Gastroesophageal sphincter (tissue), 4 donors: ENCODE results near the gene GPSM3. TPM values are rescaled to one million over a fixed set of nuclear protein-coding genes. Genes with fewer than 3 reads are reported as not detected.

Experiments used
- ATAC-seq: fragments of 150-250 bp; one replicate; pipeline ENCODE4 v1.9.1; 2016; ENCODE audit warnings: mild to moderate bottlenecking, moderate library complexity
- H3K27ac ChIP-seq, 4 donors: fragments of 200-600 bp; sonication (generic) in 3 of 4; 1 replicate in 3 of 4; 2 replicates in 1 of 4; pipeline ENCODE4 v1.5.1; 2016 to 2019
- H3K27me3 ChIP-seq: fragments of 200-600 bp; sonication (generic); one replicate; pipeline ENCODE4 v1.5.1; 2019
- H3K36me3 ChIP-seq, 2 donors: fragments of 200-600 bp; sonication (generic); one replicate each; pipeline ENCODE4 v1.5.1; 2019; ENCODE audit warnings: control low read depth in 1 of 2
- H3K4me1 ChIP-seq, 3 donors: fragments of 200-600 bp; sonication (generic); 1 replicate in 2 of 3; 2 replicates in 1 of 3; pipeline ENCODE4 v1.5.1; 2016 to 2019; ENCODE audit warnings: control low read depth in 2 of 3
- H3K4me3 ChIP-seq, 2 donors: fragments of 200-600 bp; sonication (generic); one replicate each; pipeline ENCODE4 v1.5.1; 2019; ENCODE audit warnings: mild to moderate bottlenecking in 1 of 2, moderate library complexity in 1 of 2
- H3K9me3 ChIP-seq, 3 donors: fragments of 200-600 bp; sonication (generic); one replicate each; pipeline ENCODE4 v1.5.1; 2017 to 2019; ENCODE audit warnings: control low read depth in 2 of 3
- EP300 ChIP-seq: sonication (generic); formaldehyde crosslinking; IDR thresholded peaks from one replicate; pipeline ENCODE4 v1.6.1; 2017; ENCODE audit warnings: antibody characterized with exemption, mild to moderate bottlenecking
- POLR2A ChIP-seq, 2 donors: fragments of 450-650 bp; IDR thresholded peaks; one replicate each; pipeline ENCODE4 v1.6.1; 2017; ENCODE audit warnings: antibody characterized with exemption in 2 of 2, mild to moderate bottlenecking in 2 of 2, moderate library complexity in 1 of 2
- POLR2AphosphoS5 ChIP-seq: sonication (generic); formaldehyde crosslinking; IDR thresholded peaks from one replicate; pipeline ENCODE4 v1.6.1; 2017; ENCODE audit warnings: antibody characterized with exemption
- WGBS, 2 donors: methylation state at CpG; one replicate each; pipeline ENCODE4 v1.1.5; 2018; ENCODE audit warnings: low coverage in 1 of 2; 5-methylcytosine and 5-hydroxymethylcytosine counted together
- total RNA-seq, 4 donors: library from RNA; depleted of rRNA; stranded (reverse); fragments of >200 nt; gene quantifications; one replicate each; pipeline ENCODE4 v1.1.0, GENCODE V29; 2016
- TF ChIP-seq, protein P1 (sequence below), 4 experiments: fragments of 200-600 bp in 2 of 4; fragments of 450-650 bp in 2 of 4; sonication (generic) in 1 of 4; IDR thresholded peaks; one replicate each; pipeline ENCODE4 v1.5.1; 2017 to 2019; ENCODE audit warnings: antibody characterized with exemption in 4 of 4, mild to moderate bottlenecking in 2 of 4, moderate library complexity in 2 of 4

Gene GPSM3
- total RNA-seq, 4 donors from 2014 or later, result 0.93 to 16.3 (median 9.0) TPM

DNA sequence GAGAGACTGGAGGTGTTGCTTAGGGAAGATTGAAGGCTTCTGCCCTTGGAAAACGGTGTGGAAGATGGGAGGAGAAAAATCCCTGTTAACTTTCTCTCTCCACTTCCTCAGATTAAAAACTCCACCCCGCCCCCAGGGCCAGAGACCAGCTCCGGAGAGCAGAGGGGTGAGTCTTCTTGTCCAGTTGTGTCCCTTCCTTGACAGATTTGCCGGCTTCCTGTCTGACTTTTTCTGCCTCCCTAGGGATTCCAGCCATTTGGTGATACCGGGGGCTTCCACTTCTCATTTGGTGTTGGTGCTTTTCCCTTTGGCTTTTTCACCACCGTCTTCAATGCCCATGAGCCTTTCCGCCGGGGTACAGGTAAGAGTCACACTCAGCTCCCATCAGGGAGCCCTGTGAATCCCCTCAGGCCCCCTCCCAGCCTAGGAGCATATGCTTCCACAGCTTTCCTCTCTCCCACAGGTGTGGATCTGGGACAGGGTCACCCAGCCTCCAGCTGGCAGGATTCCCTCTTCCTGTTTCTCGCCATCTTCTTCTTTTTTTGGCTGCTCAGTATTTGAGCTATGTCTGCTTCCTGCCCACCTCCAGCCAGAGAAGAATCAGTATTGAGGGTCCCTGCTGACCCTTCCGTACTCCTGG is 12.6 kb downstream of the GPSM3 start:
- H3K27me3 ChIP-seq, result no peaks in the 10 kb centered on the region
- no peaks in the 10 kb centered on the region for H3K9me3 ChIP-seq
- peak overlapping the region in 3 of 4 donors; percentile 90 to 98 (median 97) for H3K27ac ChIP-seq
- ATAC-seq, result no peak
- H3K4me1 ChIP-seq, result peaks cover 0 to 75% (median 37%) of the 10 kb centered on the region in 3 donors
- 67% methylated on average over 5 to 8 of the region's 10 CpGs for WGBS, 2 donors
- H3K4me3 ChIP-seq, result peak overlapping the region in 1 of 2 donors; percentile 62
- H3K36me3 ChIP-seq, result peaks cover 0 to 47% of the 10 kb centered on the region in 2 donors
- TF ChIP-seq POLR2A (IDR thresholded peaks at IDR 0.05), result no peak
- TF ChIP-seq, protein P1, sequence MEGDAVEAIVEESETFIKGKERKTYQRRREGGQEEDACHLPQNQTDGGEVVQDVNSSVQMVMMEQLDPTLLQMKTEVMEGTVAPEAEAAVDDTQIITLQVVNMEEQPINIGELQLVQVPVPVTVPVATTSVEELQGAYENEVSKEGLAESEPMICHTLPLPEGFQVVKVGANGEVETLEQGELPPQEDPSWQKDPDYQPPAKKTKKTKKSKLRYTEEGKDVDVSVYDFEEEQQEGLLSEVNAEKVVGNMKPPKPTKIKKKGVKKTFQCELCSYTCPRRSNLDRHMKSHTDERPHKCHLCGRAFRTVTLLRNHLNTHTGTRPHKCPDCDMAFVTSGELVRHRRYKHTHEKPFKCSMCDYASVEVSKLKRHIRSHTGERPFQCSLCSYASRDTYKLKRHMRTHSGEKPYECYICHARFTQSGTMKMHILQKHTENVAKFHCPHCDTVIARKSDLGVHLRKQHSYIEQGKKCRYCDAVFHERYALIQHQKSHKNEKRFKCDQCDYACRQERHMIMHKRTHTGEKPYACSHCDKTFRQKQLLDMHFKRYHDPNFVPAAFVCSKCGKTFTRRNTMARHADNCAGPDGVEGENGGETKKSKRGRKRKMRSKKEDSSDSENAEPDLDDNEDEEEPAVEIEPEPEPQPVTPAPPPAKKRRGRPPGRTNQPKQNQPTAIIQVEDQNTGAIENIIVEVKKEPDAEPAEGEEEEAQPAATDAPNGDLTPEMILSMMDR (IDR thresholded peaks at IDR 0.05), result no peak
- TF ChIP-seq POLR2AphosphoS5, result no peak
- TF ChIP-seq EP300, result no peak

DNA sequence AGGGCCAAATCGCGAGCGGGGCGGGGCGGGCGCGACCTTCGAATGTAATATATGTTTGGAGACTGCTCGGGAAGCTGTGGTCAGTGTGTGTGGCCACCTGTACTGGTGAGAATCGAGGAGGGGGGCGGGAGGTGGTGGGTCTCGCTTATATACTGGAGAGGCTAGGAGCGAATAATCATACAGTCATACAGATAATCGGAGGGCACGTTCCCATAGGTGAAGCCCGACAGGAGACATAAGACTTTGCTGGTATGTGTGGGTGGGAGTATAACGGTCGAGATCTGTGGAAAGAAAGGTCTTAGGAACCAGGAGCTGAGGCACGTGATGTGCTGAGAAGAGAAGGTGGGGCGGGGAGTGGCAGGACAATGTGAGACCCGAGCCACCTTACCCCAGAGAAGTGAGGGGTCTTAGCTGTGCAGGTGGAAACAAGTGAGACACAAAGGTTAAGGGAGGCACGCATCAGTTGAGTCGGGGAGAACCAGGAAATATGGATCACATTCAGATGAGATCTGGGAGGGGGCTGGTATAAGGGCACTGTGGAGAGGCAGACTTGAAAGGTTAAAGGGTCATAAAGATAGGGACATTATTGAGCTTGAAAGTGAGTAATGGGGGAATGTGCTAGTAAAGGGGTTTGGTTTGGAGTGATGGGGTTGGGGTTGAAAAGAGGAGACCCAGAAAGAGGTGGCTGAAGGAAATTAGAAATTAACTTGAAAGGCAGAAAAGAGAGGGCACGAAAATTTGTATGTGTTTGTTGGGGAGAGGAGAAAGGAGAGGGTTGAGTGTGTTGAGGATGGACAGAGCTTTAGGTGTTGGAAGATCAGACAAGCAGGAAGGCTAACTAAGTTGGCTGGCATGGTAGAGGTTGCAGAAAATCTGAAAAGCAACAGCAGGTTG is 13.6 kb downstream of the GPSM3 start:
- WGBS, 2 donors, result 1 to 3% methylated on average over 15 to 24 of the region's 24 CpGs
- H3K9me3 ChIP-seq, result no peaks in the 10 kb centered on the region
- peak overlapping the region; percentile 89 to 98 (median 94) for H3K27ac ChIP-seq
- no peak for ATAC-seq
- H3K36me3 ChIP-seq, result peaks cover 0 to 44% of the 10 kb centered on the region in 2 donors
- H3K4me3 ChIP-seq, result peak overlapping the region; percentile 62 to 83
- TF ChIP-seq EP300 (no peak), POLR2A (IDR thresholded peaks at IDR 0.05) (no peak), POLR2AphosphoS5 (no peak)
- TF ChIP-seq, protein P1 (IDR thresholded peaks at IDR 0.05), result no peak
- no peaks in the 10 kb centered on the region for H3K27me3 ChIP-seq
- peaks cover 0 to 75% (median 40%) of the 10 kb centered on the region in 3 donors for H3K4me1 ChIP-seq

DNA sequence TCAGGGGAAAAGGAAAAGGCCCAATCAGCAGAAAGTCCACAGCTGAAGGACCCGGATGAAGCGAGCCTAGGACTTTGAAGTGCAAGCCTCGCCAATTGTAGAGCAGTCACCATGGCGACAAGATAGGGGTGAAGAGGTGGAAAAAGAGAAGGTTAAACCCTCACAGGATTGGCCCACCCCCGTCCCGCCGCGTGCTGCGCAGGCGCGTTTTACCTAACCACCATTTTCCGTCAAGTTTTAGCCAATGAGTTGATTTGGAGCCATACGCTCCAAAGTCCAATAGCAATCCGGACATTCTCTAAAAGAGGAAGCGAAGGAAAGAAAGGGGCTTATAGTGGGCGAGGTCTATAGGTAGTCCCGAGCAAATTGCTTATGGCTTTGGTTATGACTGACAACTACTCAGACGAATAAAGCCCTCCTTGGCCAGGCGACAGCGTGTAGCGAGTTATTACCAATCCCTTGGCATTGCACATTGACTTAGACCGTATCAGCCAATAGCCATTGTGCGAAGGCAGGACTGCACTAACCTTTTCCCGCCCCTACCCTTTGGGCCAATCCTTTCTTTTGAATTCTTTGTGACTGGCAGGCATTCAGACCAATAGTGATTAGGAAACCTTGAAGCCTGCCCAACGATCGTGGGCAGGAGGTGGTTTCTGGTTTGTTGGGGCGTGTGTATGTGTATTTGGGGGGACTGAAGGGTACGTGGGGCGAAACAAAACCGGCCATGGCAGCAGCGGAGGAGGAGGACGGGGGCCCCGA is 14.5 kb downstream of the GPSM3 start, which contains the start of gene RNF5:
RNF5 (plus strand) TSS at position 618 of the 759 bp plus-strand sequence; CDS start at position 725, 107 bp downstream.
- WGBS, 2 donors, result 0 to 1% methylated on average over 12 to 22 of the region's 33 CpGs

DNA sequence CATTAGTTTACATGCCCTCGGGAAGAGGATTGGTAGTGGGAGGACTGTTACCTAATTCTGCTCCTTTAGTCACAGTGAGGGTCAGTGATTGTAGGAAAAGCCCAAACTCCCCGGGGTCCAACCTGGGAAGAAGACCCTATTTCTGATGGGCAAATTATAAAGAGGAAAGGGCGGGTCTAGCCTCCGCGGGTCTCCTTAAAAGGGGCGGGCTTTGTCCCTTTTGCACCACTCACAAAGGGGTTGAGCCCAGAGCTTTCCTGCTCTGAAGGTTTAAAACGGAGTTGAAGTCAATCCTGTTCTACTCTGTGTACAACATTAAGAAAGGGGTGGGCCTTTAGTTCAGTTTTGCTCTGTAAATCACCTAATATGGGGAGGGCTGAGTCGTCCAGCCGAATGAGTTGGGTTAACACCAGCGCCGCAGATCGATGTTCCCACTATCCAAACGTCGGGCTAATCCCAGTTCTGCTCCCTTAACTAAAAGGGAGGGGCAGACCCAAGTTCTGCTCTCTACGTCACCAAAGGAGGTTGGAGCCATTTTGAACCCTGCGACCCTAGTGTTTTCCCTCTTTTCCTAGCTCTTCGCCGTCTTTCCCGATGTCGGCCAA is 15.2 kb downstream of the GPSM3 start:
- no peaks in the 10 kb centered on the region for H3K9me3 ChIP-seq
- no peak for TF ChIP-seq EP300
- peak; percentile 43 for TF ChIP-seq POLR2AphosphoS5
- TF ChIP-seq, protein P1 (IDR thresholded peaks at IDR 0.05), result no peak
- TF ChIP-seq POLR2A (IDR thresholded peaks at IDR 0.05), result peak; percentile 28 to 52
- peaks cover 0 to 82% (median 37%) of the 10 kb centered on the region in 3 donors for H3K4me1 ChIP-seq
- ATAC-seq, result peak; percentile 8
- H3K36me3 ChIP-seq, result peaks cover 0 to 29% of the 10 kb centered on the region in 2 donors
- H3K27ac ChIP-seq, result peak overlapping the region; percentile 89 to 98 (median 94)
- peak overlapping the region; percentile 62 to 83 for H3K4me3 ChIP-seq
- no peaks in the 10 kb centered on the region for H3K27me3 ChIP-seq
- 0% methylated on average over 11 to 13 of the region's 20 CpGs for WGBS, 2 donors

More for the DNA sequence above, 14.5 kb downstream of the GPSM3 start, which contains the start of gene RNF5:
- TF ChIP-seq POLR2AphosphoS5 (peak; percentile 73), EP300 (no peak)
- Histone ChIP-seq H3K27ac (peak within 1 kb of the TSS; percentile 89 to 98 (median 94)), H3K4me3 (peak within 1 kb of the TSS; percentile 62 to 83), H3K4me1 (peaks cover 0 to 81% (median 40%) of the 10 kb centered on the region in 3 donors), H3K36me3 (peaks cover 0 to 36% of the 10 kb centered on the region in 2 donors), H3K9me3 (no peaks in the 10 kb centered on the region), H3K27me3 (no peaks in the 10 kb centered on the region)
- peak; percentile 87 for ATAC-seq
